ENCODE results near the gene THSD4. TPM values are rescaled to one million over a fixed set of nuclear protein-coding genes. Genes with fewer than 3 reads are reported as not detected.

Gene THSD4
- polyA plus RNA-seq, 1 donor (not counting 4 experiments of a cell fraction or from before 2014, with no cell fraction given): 24.5 TPM

DNA sequence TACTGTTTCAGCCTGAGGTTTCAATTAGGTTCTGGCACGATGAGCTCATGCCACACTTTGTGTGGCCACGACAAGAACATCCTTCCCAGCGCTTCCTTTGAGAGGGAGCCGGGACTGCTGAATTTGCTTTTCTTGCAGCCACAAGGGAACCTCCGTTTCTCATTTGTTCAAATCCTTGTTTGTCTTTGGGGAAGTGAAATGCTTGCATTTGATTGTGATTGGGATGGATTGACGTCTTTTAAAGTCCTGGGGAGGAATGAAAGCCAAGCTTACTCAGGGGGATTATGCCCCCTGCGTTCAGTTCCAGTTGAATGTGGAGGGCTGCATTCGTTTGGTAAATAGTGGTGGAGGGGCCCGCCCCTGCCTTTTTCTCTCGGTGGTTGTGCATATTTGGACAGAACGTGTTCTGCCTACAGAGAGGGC lies 277.6 kb downstream of the THSD4 start:
- dilution Hi-C loops (cut with MboI; ENCODE audit: extremely low pct_ligation_motif_present, low sequenced_read_pairs): no loop called here
- Histone ChIP-seq H3K4me2 (ENCODE audit: control insufficient read depth, extremely low read depth, insufficient read depth, low read depth, low read length) (no peak overlapping the region), H3K9ac (ENCODE audit: control insufficient read depth, extremely low read depth, insufficient read depth, low read length) (no peak overlapping the region), H3K9me3 (ENCODE audit: control insufficient read depth, low read depth, low read length) (no peaks in the 10 kb centered on the region), H2AFZ (ENCODE audit: control insufficient read depth, low read length) (no peak overlapping the region), H3K4me3 (ENCODE audit: control insufficient read depth in 2 of 3, extremely low read depth in 1 of 3, insufficient read depth in 2 of 3, low read depth in 1 of 3, low read length in 3 of 3) (no peak overlapping the region), H3K4me1 (ENCODE audit: control insufficient read depth, extremely low read depth, insufficient read depth, low read length) (no peaks in the 10 kb centered on the region), H3K36me3 (ENCODE audit: control insufficient read depth in 2 of 2, extremely low read depth in 1 of 2, insufficient read depth in 2 of 2, low read length in 2 of 2) (peaks cover 0 to 2% of the 10 kb centered on the region in 2 experiments), H3K27me3 (ENCODE audit: control insufficient read depth, extremely low read depth, insufficient read depth, low read length) (no peaks in the 10 kb centered on the region), H3K9me1 (ENCODE audit: control insufficient read depth, extremely low read depth, insufficient read depth, low read length) (no peaks in the 10 kb centered on the region), H3K79me2 (ENCODE audit: control insufficient read depth, insufficient read depth, low read length) (peaks cover 4% of the 10 kb centered on the region), H4K20me1 (ENCODE audit: control insufficient read depth, extremely low read depth, insufficient read depth, low read length) (no peaks in the 10 kb centered on the region), H3K27ac (ENCODE audit: control insufficient read depth, insufficient read depth, low read length) (no peak overlapping the region)
- FAIRE-seq: no peak
- no peak for DNase-seq (ENCODE audit: low read depth, low spot score)
- TF ChIP-seq EZH2 (IDR thresholded peaks at IDR 0.05; ENCODE audit: low read length): no peak
- TF ChIP-seq, protein P1, sequence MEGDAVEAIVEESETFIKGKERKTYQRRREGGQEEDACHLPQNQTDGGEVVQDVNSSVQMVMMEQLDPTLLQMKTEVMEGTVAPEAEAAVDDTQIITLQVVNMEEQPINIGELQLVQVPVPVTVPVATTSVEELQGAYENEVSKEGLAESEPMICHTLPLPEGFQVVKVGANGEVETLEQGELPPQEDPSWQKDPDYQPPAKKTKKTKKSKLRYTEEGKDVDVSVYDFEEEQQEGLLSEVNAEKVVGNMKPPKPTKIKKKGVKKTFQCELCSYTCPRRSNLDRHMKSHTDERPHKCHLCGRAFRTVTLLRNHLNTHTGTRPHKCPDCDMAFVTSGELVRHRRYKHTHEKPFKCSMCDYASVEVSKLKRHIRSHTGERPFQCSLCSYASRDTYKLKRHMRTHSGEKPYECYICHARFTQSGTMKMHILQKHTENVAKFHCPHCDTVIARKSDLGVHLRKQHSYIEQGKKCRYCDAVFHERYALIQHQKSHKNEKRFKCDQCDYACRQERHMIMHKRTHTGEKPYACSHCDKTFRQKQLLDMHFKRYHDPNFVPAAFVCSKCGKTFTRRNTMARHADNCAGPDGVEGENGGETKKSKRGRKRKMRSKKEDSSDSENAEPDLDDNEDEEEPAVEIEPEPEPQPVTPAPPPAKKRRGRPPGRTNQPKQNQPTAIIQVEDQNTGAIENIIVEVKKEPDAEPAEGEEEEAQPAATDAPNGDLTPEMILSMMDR (optimal IDR thresholded peaks at IDR 0.05 in 1 of 3, IDR thresholded peaks at IDR 0.05 in 1 of 3, conservative IDR thresholded peaks at IDR 0.05 in 1 of 3; ENCODE audit: extremely low read depth in 1 of 3, insufficient read depth in 2 of 3, low read length in 3 of 3): no peak

DNA sequence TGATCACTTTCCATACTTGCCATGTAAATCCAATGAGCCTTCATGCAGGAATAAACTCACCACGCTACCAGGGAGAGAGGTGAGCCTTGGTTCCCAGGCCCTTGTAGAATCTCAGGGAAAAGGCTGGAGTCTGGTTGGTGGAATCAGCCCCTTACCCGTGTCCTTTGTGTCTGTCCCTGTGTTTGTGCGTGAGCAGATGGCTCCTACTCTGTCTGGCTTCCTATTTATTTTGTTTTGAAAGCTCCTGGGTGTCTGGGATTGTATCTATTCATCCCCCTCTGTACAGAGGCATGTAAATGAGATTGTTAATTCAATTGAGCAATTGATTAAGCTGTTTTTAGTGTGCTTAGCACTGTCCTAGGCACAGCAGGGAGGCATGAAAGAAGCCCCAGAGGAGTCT lies 278.1 kb downstream of the THSD4 start:
- Histone ChIP-seq H2AFZ (ENCODE audit: control insufficient read depth, low read length) (no peak overlapping the region), H3K4me1 (ENCODE audit: control insufficient read depth, extremely low read depth, insufficient read depth, low read length) (no peaks in the 10 kb centered on the region), H4K20me1 (ENCODE audit: control insufficient read depth, extremely low read depth, insufficient read depth, low read length) (no peaks in the 10 kb centered on the region), H3K4me3 (ENCODE audit: control insufficient read depth in 2 of 3, extremely low read depth in 1 of 3, insufficient read depth in 2 of 3, low read depth in 1 of 3, low read length in 3 of 3) (no peak overlapping the region), H3K36me3 (ENCODE audit: control insufficient read depth in 2 of 2, extremely low read depth in 1 of 2, insufficient read depth in 2 of 2, low read length in 2 of 2) (peaks cover 0 to 2% of the 10 kb centered on the region in 2 experiments), H3K4me2 (ENCODE audit: control insufficient read depth, extremely low read depth, insufficient read depth, low read depth, low read length) (no peak overlapping the region), H3K9me3 (ENCODE audit: control insufficient read depth, low read depth, low read length) (no peaks in the 10 kb centered on the region), H3K27ac (ENCODE audit: control insufficient read depth, insufficient read depth, low read length) (no peak overlapping the region), H3K27me3 (ENCODE audit: control insufficient read depth, extremely low read depth, insufficient read depth, low read length) (no peaks in the 10 kb centered on the region), H3K9ac (ENCODE audit: control insufficient read depth, extremely low read depth, insufficient read depth, low read length) (no peak overlapping the region), H3K9me1 (ENCODE audit: control insufficient read depth, extremely low read depth, insufficient read depth, low read length) (no peaks in the 10 kb centered on the region), H3K79me2 (ENCODE audit: control insufficient read depth, insufficient read depth, low read length) (peaks cover 4% of the 10 kb centered on the region)
- no peak for TF ChIP-seq EZH2 (IDR thresholded peaks at IDR 0.05; ENCODE audit: low read length)
- TF ChIP-seq, protein P1 (optimal IDR thresholded peaks at IDR 0.05 in 1 of 3, IDR thresholded peaks at IDR 0.05 in 1 of 3, conservative IDR thresholded peaks at IDR 0.05 in 1 of 3; ENCODE audit: extremely low read depth in 1 of 3, insufficient read depth in 2 of 3, low read length in 3 of 3): no peak
- FAIRE-seq (no peak), DNase-seq (ENCODE audit: low read depth, low spot score) (no peak)
- dilution Hi-C loops (cut with MboI; ENCODE audit: extremely low pct_ligation_motif_present, low sequenced_read_pairs): no loop called here
